Smooth muscle cell (in vitro differentiated cells): Measurements from ENCODE around the gene KRTDAP. TPM values are rescaled to one million over a fixed set of nuclear protein-coding genes. Genes with fewer than 3 reads are reported as not detected.

Experiments
- DNase-seq: peaks from one replicate; lab custom pipeline; 2025; ENCODE audit not compliant: unreplicated experiment; lab: John Stamatoyannopoulos, UW
- H2AFZ ChIP-seq: fragments of 200-600 bp; sonication (generic); 2 replicates; pipeline ENCODE4 v1.6.0; 2016; ENCODE audit warnings: antibody characterized with exemption, low read depth, mild to moderate bottlenecking
- H3F3A ChIP-seq: fragments of 200-600 bp; sonication (generic); 2 replicates; pipeline ENCODE4 v1.6.0; 2017; ENCODE audit warnings: antibody characterized with exemption, low read depth
- H3K27ac ChIP-seq: fragments of 200-600 bp; sonication (generic); 2 replicates; pipeline ENCODE4 v1.5.1; 2016; ENCODE audit warnings: low read depth, mild to moderate bottlenecking
- H3K27me3 ChIP-seq: fragments of 200-600 bp; sonication (generic); 2 replicates; pipeline ENCODE4 v1.6.1; 2016; ENCODE audit warnings: low read depth, mild to moderate bottlenecking
- H3K36me3 ChIP-seq: fragments of 200-600 bp; sonication (generic); 2 replicates; pipeline ENCODE4 v1.5.1; 2016; ENCODE audit warnings: low read depth
- H3K4me1 ChIP-seq: fragments of 200-600 bp; sonication (generic); 2 replicates; pipeline ENCODE4 v1.5.1; 2016; ENCODE audit warnings: low read depth
- H3K4me2 ChIP-seq: fragments of 200-600 bp; sonication (generic); 2 replicates; pipeline ENCODE4 v1.6.0; 2016; ENCODE audit warnings: mild to moderate bottlenecking
- H3K4me3 ChIP-seq: fragments of 200-600 bp; sonication (generic); 2 replicates; pipeline ENCODE4 v1.5.1; 2016; ENCODE audit warnings: mild to moderate bottlenecking
- H3K79me2 ChIP-seq: fragments of 200-600 bp; sonication (generic); 2 replicates; pipeline ENCODE4 v1.6.0; 2016; ENCODE audit warnings: low read depth, mild to moderate bottlenecking
- H3K9ac ChIP-seq: fragments of 200-600 bp; sonication (generic); 2 replicates; pipeline ENCODE4 v1.6.0; 2016; ENCODE audit warnings: low read depth
- H3K9me3 ChIP-seq: fragments of 200-600 bp; sonication (generic); replicated peaks from 2 replicates; pipeline ENCODE4 v1.5.1; 2016; ENCODE audit warnings: low read depth
- H4K20me1 ChIP-seq: fragments of 200-600 bp; sonication (generic); 2 replicates; pipeline ENCODE4 v1.6.0; 2016; ENCODE audit warnings: low read depth
- CTCF ChIP-seq: fragments of 200-600 bp; sonication (generic); IDR thresholded peaks from 2 replicates; pipeline ENCODE4 v1.5.1; 2017; ENCODE audit warnings: borderline replicate concordance, mild to moderate bottlenecking, antibody characterized with exemption; ENCODE audit not compliant: insufficient read depth, poor library complexity, severe bottlenecking
- WGBS: methylation state at CpG from one replicate; pipeline ENCODE4 v1.1.7; 2016; ENCODE audit warnings: low lambda C conversion rate; 5-methylcytosine and 5-hydroxymethylcytosine counted together
- polyA plus RNA-seq: library from polyadenylated mRNA; unstranded; fragments of >200 nt; fragmentation: Nextera tagmentation; extraction: Ambion mirVana; gene quantifications from 2 replicates; pipeline ENCODE4 v1.2.1, GENCODE V29; 2016
- total RNA-seq: library from RNA; depleted of rRNA; stranded (reverse); fragments of >200 nt; gene quantifications from 2 replicates; pipeline ENCODE4 v1.2.3, GENCODE V29; 2014

Gene KRTDAP
- total and polyA plus RNA-seq, 2 experiments from 2014 or later: 68.3 to 298 TPM

DNA sequence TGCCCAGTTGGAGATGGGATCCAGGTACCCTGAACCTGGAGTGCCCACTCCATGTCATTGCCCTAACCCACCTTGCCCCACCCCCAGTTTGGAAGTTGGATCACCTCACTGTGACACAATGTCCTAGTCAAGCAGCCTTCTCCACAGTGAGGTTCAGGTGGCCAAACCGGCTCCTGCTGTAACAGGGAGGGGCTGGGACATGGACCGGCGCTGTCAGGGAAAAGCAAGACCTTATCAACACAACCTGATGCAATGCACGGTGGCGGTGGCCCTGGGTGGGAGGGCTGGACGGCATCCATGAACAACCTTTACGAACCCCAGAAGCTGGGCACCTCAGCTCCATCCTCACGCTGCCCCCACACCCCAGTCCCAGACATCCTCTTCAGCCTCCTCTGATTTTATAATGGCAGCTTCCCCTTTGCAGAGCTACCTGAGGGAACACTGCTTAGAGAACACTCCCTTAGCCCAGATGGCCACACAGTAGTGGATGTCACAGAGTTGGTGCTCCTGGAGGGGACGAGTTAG is 1.6 kb upstream of the KRTDAP start:
- Histone ChIP-seq H3F3A (no peaks in the 10 kb centered on the region), H3K4me2 (no peak overlapping the region), H3K9me3 (no peaks in the 10 kb centered on the region), H3K27me3 (no peaks in the 10 kb centered on the region), H3K9ac (no peak overlapping the region), H3K4me3 (no peak overlapping the region), H3K36me3 (no peaks in the 10 kb centered on the region), H4K20me1 (no peaks in the 10 kb centered on the region), H3K27ac (no peak overlapping the region), H3K79me2 (no peaks in the 10 kb centered on the region), H2AFZ (no peak overlapping the region), H3K4me1 (no peaks in the 10 kb centered on the region)
- TF ChIP-seq CTCF: no peak
- DNase-seq: no peak
- 92% methylated on average over 9 of the region's 9 CpGs for WGBS

DNA sequence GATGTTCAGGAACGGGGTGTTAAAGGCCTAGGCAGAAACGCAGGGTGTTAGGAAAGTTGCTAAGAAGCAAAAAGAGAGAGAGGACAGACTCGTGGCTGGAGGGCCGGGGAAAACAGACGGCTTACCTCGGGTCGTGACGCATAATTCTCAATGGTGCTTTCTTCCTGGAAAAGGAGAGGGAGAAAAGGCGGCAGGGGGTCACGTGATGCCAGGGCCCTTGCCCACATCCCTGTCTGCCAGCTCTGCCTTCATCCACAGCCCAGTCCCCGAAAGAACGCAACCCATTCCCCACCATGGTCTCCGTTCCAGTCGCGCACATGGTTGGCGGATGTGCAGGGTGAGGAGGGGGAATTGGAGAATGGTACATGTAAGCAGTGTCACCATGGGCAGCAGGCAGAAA is 1.6 kb downstream of the KRTDAP start:
- no peak for DNase-seq
- no peak overlapping the region for H3K27ac ChIP-seq
- no peaks in the 10 kb centered on the region for H4K20me1 ChIP-seq
- 86% methylated on average over 16 of the region's 16 CpGs for WGBS
- no peak overlapping the region for H2AFZ ChIP-seq
- no peak overlapping the region for H3K4me2 ChIP-seq
- H3K9ac ChIP-seq: no peak overlapping the region
- no peaks in the 10 kb centered on the region for H3K27me3 ChIP-seq
- no peaks in the 10 kb centered on the region for H3K79me2 ChIP-seq
- no peaks in the 10 kb centered on the region for H3K36me3 ChIP-seq
- no peaks in the 10 kb centered on the region for H3K4me1 ChIP-seq
- no peak for TF ChIP-seq CTCF
- H3K4me3 ChIP-seq: no peak overlapping the region
- no peaks in the 10 kb centered on the region for H3K9me3 ChIP-seq
- no peaks in the 10 kb centered on the region for H3F3A ChIP-seq

GRCh38 chr19:35487656-35488182 is 2.5 kb downstream of the KRTDAP start:
- H3F3A ChIP-seq: no peaks in the 10 kb centered on the region
- no peak overlapping the region for H3K27ac ChIP-seq
- H3K36me3 ChIP-seq: no peaks in the 10 kb centered on the region
- H3K4me3 ChIP-seq: no peak overlapping the region
- no peaks in the 10 kb centered on the region for H3K9me3 ChIP-seq
- H3K4me2 ChIP-seq: no peak overlapping the region
- H3K9ac ChIP-seq: no peak overlapping the region
- no peaks in the 10 kb centered on the region for H3K79me2 ChIP-seq
- no peak for TF ChIP-seq CTCF
- H4K20me1 ChIP-seq: no peaks in the 10 kb centered on the region
- no peak overlapping the region for H2AFZ ChIP-seq
- 94% methylated on average over 10 of the region's 10 CpGs for WGBS
- H3K27me3 ChIP-seq: no peaks in the 10 kb centered on the region
- no peak for DNase-seq
- no peaks in the 10 kb centered on the region for H3K4me1 ChIP-seq

GRCh38 chr19:35486268-35486708 is 4.0 kb downstream of the KRTDAP start:
- Histone ChIP-seq H3K4me1 (no peaks in the 10 kb centered on the region), H3K4me2 (no peak overlapping the region), H3K9me3 (no peaks in the 10 kb centered on the region), H3K9ac (no peak overlapping the region), H3K79me2 (no peaks in the 10 kb centered on the region), H3K4me3 (no peak overlapping the region), H3K36me3 (no peaks in the 10 kb centered on the region), H4K20me1 (no peaks in the 10 kb centered on the region), H2AFZ (no peak overlapping the region), H3F3A (no peaks in the 10 kb centered on the region), H3K27me3 (no peaks in the 10 kb centered on the region), H3K27ac (no peak overlapping the region)
- no peak for DNase-seq
- no peak for TF ChIP-seq CTCF
- WGBS: 87% methylated on average over 3 of the region's 3 CpGs
